Cardiac septum (tissue), 1 donor: ENCODE measurements around the gene ZNF304. TPM values are rescaled to one million over a fixed set of nuclear protein-coding genes. Genes with fewer than 3 reads are reported as not detected.
"Not testable (repeated sequence)": the region's sequence is repeated elsewhere in the genome, so short reads cannot be mapped to it uniquely, and the experiment has no call there.

Experiments used
- DNase-seq: peaks from one replicate; pipeline ENCODE4 v3.0.0-alpha.2; 2020; ENCODE audit warnings: low spot score
- intact Hi-C: fragments of 100-400 bp; cut with DNase I; formaldehyde crosslinking; loops from one replicate; pipeline ENCODE4 v1.14.0; 2022
- total RNA-seq: library from RNA; stranded (reverse); fragmentation: NEBNext Ultra II Directional; extraction: Animal tissue kit (Norgen Biotek cat#: 25700); gene quantifications from one replicate; pipeline ENCODE4 v1.2.1, GENCODE V29; 2021
- donor health status: DM: no; HTN: no; CAD: no.

The ZNF304 gene
- total RNA-seq, 1 donor from 2014 or later = 10.0 TPM

- no peak for DNase-seq
- intact Hi-C loops = no loop called here
These were observed 4.8 kb downstream of the ZNF304 start for GRCh38 chr19:57355916-57356315.

- intact Hi-C loops = no loop called here
These were observed 6.3 kb downstream of the ZNF304 start for GRCh38 chr19:57357406-57357805.

GRCh38 chr19:57359300-57359699 is 8.2 kb downstream of the ZNF304 start:
- DNase-seq = no peak
- intact Hi-C loops = no loop called here

More at GRCh38 chr19:57357406-57357805, 6.3 kb downstream of the ZNF304 start:
- DNase-seq = no peak

- no peak for DNase-seq
- intact Hi-C loops = loop anchor here (2.0 to 5.0 kb wide), 2 partner anchors 26 to 40 kb away; partner anchors contain the start of genes ZNF543 and ZNF548
These were observed 11.3 kb downstream of the ZNF304 start for GRCh38 chr19:57362419-57362818.

DNA sequence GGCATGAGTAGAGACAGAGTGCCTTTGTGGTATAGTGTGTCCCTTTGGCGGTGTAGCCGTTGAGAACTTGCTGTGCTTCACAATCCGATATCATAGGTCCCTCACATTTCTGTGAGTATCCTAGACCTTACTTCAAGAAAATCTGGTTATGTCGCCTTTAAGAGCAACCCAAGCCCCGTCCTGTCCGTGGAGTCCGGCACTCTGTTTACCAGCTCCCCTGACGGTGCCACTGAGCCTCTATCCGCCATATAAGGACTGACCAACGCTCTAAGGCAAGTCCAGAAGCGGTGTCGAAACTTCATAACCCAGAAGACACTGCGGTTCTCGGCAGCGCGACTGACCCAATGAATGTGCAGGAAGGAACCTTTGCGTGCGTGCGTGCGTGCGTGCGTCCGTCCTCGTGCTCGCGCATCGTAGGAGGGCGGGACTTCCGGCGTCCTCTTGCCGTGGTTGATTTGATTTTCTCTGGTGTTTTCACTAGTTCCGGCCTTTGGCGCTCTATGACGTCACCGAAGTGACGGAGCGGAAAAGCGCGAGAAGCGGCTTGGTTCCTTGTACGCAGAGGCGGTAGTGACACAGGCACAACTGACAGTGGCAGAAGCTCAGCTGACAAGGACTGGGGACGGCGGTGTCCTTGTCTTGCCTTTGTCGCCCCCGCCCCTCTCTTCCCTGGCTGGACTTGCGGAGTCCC is 12.1 kb downstream of the ZNF304 start, which contains the start of the genes TRAPPC2B and ZNF547:
Gene TRAPPC2B (plus strand): TSS at position 555 of the 691 bp plus-strand sequence. CDS start 1,283 bp downstream, outside the sequence.
Gene ZNF547 (plus strand): TSS at position 555 of the 691 bp plus-strand sequence. CDS start 5,005 bp downstream, outside the sequence.
- peak; percentile 99 for DNase-seq
- intact Hi-C loops = loop anchor here (1.0 to 5.0 kb wide), 3 partner anchors 26 to 83 kb away; partner anchors contain the start of genes ZNF460, ZNF543 and ZNF548

GRCh38 chr19:57363688-57364181 is 12.7 kb downstream of the ZNF304 start:
- intact Hi-C loops = loop anchor here (1.0 to 5.0 kb wide), 3 partner anchors 25 to 83 kb away; partner anchors contain the start of genes ZNF460, ZNF543 and ZNF548
- no peak for DNase-seq

DNA sequence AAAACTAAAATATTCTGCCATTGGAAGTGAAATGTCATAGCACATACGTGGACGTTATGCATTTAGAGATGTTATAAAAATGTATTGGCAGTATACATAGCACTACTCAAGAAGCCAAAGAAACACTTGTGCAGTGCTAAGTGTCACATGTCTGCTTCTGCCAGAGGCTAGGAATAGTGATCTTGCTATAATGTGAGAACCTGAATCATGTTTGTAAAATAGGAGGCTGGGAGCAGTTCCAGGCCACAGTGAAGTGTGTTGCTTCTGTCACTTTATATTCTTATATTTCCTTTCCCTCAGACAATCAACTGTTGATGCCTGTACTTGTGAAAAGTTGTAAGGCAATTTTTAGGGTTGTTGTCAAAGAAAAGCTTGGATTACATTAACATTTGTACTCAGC is 15.7 kb downstream of the ZNF304 start:
- no peak for DNase-seq
- intact Hi-C loops = no loop called here

DNA sequence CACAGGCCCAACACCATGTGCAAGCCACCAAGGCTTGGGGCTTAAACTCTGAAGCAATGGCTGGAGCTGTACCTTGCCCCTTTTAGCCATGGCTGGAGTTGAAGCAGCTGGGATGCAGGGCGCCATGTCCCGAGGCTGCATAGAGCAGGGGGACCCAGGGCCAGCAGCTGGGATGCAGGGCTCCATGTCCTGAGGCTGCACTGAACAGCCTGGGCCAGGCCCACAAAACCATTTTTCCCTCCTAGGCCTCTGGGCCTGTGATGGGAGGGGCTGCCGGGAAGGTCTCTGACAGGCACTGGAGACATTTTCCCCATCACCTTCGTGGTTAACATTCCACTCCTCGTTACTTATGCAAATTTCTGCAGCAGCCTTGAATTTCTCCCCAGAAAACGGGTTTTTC is 23.1 kb downstream of the ZNF304 start:
- no peak for DNase-seq
- intact Hi-C loops = no loop called here

DNA sequence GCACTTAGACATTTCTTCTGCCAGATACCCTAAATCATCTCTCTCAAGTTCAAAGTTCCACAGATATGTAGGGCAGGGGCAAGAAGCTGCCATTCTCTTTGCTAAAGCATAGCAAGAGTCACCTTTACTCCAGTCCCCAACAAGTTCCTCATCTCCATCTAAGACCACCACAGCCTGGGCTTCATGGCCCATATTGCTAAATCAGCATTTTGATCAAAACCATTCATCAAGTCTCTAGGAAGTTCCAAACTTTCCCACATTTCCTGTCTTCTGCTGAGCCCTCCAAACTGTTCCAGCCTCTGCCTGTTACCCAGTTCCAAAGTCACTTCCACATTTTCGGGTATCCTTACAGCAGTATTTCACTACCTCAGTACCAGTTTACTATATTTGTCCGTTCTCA is 23.6 kb downstream of the ZNF304 start:
- DNase-seq, intact Hi-C loops: not testable (repeated sequence)

- DNase-seq = no peak
- intact Hi-C loops = no loop called here
These were observed 25.1 kb downstream of the ZNF304 start for GRCh38 chr19:57376151-57376550.

- no peak for DNase-seq
- intact Hi-C loops = no loop called here
These were observed 26.6 kb downstream of the ZNF304 start for GRCh38 chr19:57377498-57378146.

DNA sequence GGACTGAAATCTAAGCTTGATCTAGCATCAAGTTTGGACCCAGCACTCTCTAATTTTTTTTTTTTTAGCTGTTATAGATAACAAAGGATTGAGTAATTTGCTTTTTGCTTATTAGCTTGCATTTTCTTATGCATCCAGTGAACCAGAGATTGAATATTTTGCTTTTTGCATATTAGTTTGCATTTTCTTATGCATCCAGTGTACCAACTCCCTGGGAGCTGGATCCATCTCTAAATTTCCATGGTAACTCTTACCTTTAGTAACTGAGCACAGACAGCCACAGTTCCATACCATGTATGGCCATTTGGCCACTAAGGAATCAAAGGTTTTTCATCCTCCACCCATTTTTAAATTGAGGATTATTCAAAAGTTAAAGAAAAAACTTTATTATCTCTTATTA is 29.9 kb downstream of the ZNF304 start:
- DNase-seq = no peak
- intact Hi-C loops = no loop called here

DNA sequence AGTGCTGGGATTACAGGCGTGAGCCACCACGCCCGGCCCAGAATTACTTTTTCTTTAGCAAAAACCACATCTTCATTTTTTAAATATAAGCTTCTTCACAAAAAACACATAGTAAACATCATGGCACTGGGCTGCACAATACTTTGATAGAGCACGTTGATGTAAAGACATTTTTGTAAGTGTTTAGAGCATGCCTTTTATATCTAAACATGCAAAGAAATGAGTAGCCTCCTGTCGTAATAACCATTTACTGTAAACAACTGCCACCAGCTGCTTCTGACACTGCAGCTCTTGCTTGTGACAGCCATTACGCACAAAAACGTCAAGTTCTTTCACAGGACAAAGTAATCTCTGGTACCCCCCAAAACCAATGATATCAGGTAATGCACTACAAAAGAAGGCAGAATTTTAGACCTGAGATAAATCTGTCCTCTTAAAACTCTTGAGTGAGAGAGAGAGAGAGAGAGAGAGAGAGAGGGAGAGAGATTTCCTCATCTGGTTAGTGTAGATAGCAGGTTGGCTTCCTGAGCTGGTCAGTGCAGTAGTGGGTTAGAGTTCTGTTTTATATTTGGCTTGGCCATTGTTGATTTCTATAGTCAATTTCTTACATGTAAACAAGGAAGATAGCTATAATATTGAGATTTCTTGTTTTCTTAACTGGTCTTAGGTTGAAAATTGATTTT is 31.9 kb downstream of the ZNF304 start:
- intact Hi-C loops = no loop called here
- no peak for DNase-seq

- intact Hi-C loops = loop anchor here (2.0 kb wide), 1 partner anchor 26 kb away; the partner anchor contains the start of genes TRAPPC2B and ZNF547
- no peak for DNase-seq
These were observed 38.2 kb downstream of the ZNF304 start for GRCh38 chr19:57389194-57389729.

GRCh38 chr19:57389730-57390598 is 38.9 kb downstream of the ZNF304 start, which contains the start of gene ZNF548:
Gene ZNF548, plus strand, starts transcription at chr19:57389854. Its CDS starts 246 bp downstream, at chr19:57390100.
- intact Hi-C loops = loop anchor here (2.0 to 5.0 kb wide), 2 partner anchors 27 to 38 kb away; partner anchors contain the start of genes TRAPPC2B, ZNF304 and ZNF547
- DNase-seq = peak; percentile 95

DNA sequence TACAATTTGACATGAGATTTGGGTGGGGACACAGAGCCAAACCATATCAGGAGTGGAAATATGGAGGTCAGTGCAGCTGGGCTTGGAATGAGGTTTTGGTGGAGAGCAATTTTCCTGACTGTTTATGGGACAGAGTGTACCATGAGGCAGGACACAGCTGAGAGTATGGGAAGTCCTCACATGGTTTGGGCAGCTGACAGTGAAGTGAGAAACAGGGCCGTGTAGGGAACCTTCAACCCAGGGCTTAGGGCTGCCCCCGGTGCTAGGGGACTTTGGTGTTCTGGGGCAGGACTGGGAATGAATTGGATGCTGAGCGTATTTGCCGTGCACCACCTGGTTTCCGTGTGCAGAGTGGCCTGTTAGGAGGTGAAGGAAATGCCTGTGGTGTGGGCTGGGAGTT is 44.6 kb downstream of the ZNF304 start:
- DNase-seq = no peak
- intact Hi-C loops = no loop called here

DNA sequence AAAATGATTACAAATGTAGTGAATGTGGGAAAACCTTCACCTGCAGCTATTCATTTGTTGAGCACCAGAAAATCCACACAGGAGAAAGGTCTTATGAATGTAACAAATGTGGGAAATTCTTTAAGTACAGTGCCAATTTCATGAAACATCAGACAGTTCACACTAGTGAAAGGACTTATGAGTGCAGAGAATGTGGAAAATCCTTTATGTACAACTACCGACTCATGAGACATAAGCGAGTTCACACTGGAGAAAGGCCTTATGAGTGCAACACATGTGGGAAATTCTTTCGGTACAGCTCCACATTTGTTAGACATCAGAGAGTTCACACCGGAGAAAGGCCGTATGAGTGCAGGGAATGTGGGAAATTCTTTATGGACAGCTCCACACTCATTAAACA is 47.8 kb downstream of the ZNF304 start:
- intact Hi-C loops = no loop called here
- no peak for DNase-seq

GRCh38 chr19:57403737-57404563 is 52.9 kb downstream of the ZNF304 start:
- no peak for DNase-seq
- intact Hi-C loops = no loop called here
